22Rv1 (cell line): ENCODE results near the gene BICRA.

Source experiments
- H3K27ac ChIP-seq: fragments of 450-650 bp; 2 replicates; pipeline ENCODE4 v1.5.1; 2017
- ZFX ChIP-seq: fragments of 450-650 bp; IDR thresholded peaks from 2 replicates; pipeline ENCODE4 v1.6.1; 2017; ENCODE audit warnings: antibody characterized with exemption, borderline replicate concordance
- TF ChIP-seq, protein P1 (sequence below): fragments of 450-650 bp; IDR thresholded peaks from 2 replicates; pipeline ENCODE4 v1.5.1; 2017; ENCODE audit warnings: mild to moderate bottlenecking

Gene BICRA

GRCh38 chr19:47742634-47743033, 133.7 kb downstream of the BICRA start:
- H3K27ac ChIP-seq, result peak overlapping the region; percentile 81; the same call in 1 of the 2 replicates
- no peak for TF ChIP-seq ZFX
- TF ChIP-seq, protein P1, sequence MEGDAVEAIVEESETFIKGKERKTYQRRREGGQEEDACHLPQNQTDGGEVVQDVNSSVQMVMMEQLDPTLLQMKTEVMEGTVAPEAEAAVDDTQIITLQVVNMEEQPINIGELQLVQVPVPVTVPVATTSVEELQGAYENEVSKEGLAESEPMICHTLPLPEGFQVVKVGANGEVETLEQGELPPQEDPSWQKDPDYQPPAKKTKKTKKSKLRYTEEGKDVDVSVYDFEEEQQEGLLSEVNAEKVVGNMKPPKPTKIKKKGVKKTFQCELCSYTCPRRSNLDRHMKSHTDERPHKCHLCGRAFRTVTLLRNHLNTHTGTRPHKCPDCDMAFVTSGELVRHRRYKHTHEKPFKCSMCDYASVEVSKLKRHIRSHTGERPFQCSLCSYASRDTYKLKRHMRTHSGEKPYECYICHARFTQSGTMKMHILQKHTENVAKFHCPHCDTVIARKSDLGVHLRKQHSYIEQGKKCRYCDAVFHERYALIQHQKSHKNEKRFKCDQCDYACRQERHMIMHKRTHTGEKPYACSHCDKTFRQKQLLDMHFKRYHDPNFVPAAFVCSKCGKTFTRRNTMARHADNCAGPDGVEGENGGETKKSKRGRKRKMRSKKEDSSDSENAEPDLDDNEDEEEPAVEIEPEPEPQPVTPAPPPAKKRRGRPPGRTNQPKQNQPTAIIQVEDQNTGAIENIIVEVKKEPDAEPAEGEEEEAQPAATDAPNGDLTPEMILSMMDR, result no peak

GRCh38 chr19:47745010-47745901, 136.3 kb downstream of the BICRA start, which contains the start of gene NOP53:
Gene NOP53, plus strand, starts transcription at chr19:47745546. Its CDS starts 14 bp downstream, at chr19:47745560.
- TF ChIP-seq, protein P1, result no peak
- no peak for TF ChIP-seq ZFX
- peak within 1 kb of the TSS; percentile 81 for H3K27ac ChIP-seq

DNA sequence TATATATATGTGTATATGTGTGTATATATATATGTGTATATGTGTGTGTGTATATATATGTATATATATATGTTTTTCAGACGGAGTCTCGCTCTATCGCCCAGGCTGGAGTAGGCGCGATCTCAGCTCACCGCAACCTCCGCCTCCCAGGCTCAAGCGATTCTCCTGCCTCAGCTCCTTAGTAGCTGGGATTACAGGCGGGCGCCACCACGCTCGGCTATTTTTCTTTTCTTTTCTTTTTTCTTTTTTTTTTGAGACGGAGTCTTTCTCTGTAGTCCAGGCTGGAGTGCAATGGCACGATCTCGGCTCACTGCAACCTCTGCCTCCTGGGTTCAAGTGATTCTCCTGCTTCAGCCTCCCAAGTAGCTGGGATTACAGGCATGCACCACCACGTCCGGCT, 137.2 kb downstream of the BICRA start:
- peak overlapping the region; percentile 81 for H3K27ac ChIP-seq

GRCh38 chr19:47749326-47749725, 140.4 kb downstream of the BICRA start:
- no peak for TF ChIP-seq ZFX
- TF ChIP-seq, protein P1, result no peak
- H3K27ac ChIP-seq, result no peak overlapping the region

DNA sequence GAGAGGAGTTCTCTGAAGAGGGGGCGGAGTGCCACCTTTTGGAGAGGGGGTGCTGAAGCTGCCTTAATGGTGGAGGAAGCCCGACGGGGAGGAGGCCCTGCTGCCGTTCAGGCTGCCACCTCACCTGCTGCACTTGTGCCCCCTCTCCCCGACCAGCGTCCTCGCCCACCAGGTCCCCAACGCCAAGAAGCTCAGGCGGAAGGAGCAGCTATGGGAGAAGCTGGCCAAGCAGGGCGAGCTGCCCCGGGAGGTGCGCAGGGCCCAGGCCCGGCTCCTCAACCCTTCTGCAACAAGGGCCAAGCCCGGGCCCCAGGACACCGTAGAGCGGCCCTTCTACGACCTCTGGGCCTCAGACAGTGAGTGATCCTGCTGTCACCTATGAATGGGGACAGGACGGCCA, 141.8 kb downstream of the BICRA start:
- no peak for TF ChIP-seq ZFX
- TF ChIP-seq, protein P1, result no peak
- H3K27ac ChIP-seq, result no peak overlapping the region

DNA sequence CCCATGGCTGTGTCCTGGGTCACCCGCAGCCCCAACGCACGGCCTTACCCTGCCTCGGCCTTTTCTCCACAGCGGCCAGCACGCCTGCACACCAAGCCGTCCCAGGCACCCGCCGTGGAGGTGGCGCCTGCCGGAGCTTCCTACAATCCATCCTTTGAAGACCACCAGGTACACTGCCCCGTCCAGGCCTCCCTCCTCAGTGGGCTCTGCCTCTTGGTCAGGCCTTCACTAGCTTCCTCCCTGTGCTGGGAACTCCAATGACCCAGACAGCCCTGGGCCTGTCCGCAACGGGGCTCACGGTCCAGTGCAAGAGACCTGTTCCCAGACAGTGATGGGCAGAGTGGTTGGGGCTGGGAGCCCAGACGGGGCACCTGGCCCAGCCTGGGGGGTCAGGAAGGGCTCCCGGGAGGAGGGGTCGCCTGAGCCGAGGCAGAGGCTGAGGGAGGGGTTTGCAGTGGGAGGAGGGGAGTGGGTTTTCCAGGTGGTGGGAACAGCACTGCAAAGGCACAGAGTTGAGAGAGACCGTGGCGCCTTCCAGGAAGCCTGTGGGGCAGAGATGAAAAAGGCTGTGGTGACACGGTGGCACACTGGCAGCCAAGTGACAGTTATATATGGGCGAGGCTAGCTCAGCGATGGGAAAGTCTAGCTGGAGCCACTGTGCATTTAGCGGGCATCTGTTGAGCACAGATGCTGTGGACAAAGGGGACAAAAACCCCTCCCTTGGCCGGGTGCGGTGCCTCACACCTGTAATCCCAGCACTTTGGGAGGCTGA, 143.7 kb downstream of the BICRA start:
- H3K27ac ChIP-seq, result no peak overlapping the region
- TF ChIP-seq, protein P1, result no peak
- TF ChIP-seq ZFX, result no peak
